ENCODE data around the gene FATE1.

DNA sequence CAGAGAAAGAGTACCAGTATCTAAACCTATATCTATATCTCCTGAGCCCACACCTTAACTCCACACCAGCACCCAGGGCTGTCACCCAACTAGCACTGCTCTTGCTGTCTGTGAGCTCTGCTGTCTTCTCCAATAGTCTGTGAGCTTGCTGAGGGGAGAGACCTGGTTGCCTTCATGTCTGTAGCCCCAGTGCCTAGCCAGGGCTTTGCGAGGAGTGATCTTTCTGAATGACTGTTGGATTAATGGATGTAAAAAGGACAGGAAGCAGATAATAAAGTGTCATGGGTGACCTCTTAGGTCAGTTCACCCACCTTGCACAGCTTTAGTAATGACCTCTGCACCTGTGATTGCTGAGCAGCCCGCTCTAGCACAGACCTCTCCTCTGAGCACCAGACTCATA is 49.2 kb downstream of the FATE1 start:
- TF ChIP-seq, protein P1, sequence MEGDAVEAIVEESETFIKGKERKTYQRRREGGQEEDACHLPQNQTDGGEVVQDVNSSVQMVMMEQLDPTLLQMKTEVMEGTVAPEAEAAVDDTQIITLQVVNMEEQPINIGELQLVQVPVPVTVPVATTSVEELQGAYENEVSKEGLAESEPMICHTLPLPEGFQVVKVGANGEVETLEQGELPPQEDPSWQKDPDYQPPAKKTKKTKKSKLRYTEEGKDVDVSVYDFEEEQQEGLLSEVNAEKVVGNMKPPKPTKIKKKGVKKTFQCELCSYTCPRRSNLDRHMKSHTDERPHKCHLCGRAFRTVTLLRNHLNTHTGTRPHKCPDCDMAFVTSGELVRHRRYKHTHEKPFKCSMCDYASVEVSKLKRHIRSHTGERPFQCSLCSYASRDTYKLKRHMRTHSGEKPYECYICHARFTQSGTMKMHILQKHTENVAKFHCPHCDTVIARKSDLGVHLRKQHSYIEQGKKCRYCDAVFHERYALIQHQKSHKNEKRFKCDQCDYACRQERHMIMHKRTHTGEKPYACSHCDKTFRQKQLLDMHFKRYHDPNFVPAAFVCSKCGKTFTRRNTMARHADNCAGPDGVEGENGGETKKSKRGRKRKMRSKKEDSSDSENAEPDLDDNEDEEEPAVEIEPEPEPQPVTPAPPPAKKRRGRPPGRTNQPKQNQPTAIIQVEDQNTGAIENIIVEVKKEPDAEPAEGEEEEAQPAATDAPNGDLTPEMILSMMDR (IDR thresholded peaks at IDR 0.05; ENCODE audit: low read depth, low read length): no peak
- no peak for TF ChIP-seq POLR2A (IDR thresholded peaks at IDR 0.05; ENCODE audit: extremely low read depth, insufficient read length)
- TF ChIP-seq, protein P2, sequence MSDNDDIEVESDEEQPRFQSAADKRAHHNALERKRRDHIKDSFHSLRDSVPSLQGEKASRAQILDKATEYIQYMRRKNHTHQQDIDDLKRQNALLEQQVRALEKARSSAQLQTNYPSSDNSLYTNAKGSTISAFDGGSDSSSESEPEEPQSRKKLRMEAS (IDR thresholded peaks at IDR 0.05; ENCODE audit: low read depth, low read length): no peak

Data from NB4 (cell line).